Activated naive CD4-positive, alpha-beta T cell treated with anti-CD3 and anti-CD28 coated beads for 36 hours (primary cell): ENCODE measurements around the gene RFC5. TPM values are rescaled to one million over a fixed set of nuclear protein-coding genes. Genes with fewer than 3 reads are reported as not detected.

Experiments
- CTCF ChIA-PET: fragments of 350-600 bp; sonication (Branson Sonifier 250); formaldehyde crosslinking; loops from one replicate; lab custom pipeline; 2021; ENCODE audit warnings: antibody characterized with exemption; lab: Charles Lee
- DNase-seq: peaks from one replicate; pipeline ENCODE4 v3.0.0-alpha.2; 2020
- H3K27ac Mint-ChIP-seq: one replicate; pipeline ENCODE4 v1.8.0; 2021; ENCODE audit warnings: mild to moderate bottlenecking, mixed read lengths
- H3K27me3 Mint-ChIP-seq: one replicate; pipeline ENCODE4 v1.8.0; 2021; ENCODE audit warnings: low read depth, mixed read lengths
- H3K36me3 Mint-ChIP-seq: one replicate; pipeline ENCODE4 v1.8.0; 2021; ENCODE audit warnings: low read depth, mixed read lengths
- H3K4me1 Mint-ChIP-seq: one replicate; pipeline ENCODE4 v1.8.0; 2021; ENCODE audit warnings: low read depth, mixed read lengths
- H3K4me3 Mint-ChIP-seq: one replicate; pipeline ENCODE4 v1.8.0; 2021; ENCODE audit warnings: mild to moderate bottlenecking, moderate library complexity, mixed read lengths
- H3K9me3 Mint-ChIP-seq: one replicate; pipeline ENCODE4 v1.8.0; 2021; ENCODE audit warnings: mixed read lengths
- intact Hi-C: fragments of 100-400 bp; cut with micrococcal nuclease; formaldehyde crosslinking; loops from one replicate; pipeline ENCODE4 v1.15.1; 2023
- total RNA-seq, 2 experiments: library from RNA; stranded (reverse); gene quantifications; one replicate each; pipeline ENCODE4 v1.2.3, GENCODE V29; 2021

The RFC5 gene
- total RNA-seq, 2 experiments from 2014 or later = 62.0 to 62.5 TPM

DNA sequence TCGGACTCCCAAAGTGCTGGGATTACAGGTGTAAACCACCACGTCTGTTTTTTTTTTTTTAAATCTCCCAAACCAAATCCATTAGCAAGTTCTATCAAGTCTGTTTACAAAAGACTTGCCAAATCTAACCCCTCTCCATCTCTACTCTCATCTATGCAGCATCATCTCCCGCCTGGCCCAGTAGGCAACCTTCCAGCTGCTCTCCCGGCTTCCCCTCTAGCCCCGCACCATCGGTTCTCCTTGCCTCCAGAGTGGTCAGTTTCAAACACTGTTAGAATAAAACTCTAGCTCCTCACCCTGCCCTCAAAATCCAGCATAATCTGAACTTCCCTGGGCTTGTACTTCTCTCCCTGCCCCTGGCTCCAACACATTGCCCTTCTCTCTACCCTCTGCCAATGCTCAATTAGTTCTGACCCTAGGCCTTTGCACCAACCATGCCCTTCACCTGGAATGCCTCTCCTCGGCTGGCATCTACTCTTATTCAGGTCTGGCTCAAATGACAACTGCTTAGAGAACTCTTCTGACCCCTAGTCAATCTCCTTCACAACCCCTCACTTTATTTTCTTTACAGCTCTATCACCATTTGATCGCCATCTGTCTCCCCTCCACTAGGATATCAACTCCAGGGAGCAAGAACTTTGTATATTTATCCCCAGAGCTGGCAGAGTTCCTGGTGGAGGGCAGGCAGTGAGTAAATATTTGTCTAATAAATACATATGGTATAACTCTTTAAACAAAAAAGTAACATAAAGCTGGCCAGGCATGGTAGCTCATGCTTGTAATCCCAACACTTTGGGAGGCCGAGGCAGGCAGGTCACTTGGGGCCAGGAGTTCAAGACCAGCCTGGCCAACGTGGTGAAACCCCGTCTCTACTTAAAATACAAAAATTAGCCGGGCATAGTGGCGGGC, 39.6 kb downstream of the RFC5 start:
- Mint-ChIP-seq H3K9me3 (no peaks in the 10 kb centered on the region), H3K4me3 (no peak overlapping the region), H3K27me3 (no peaks in the 10 kb centered on the region), H3K4me1 (peaks cover 39% of the 10 kb centered on the region), H3K27ac (no peak overlapping the region), H3K36me3 (peaks cover 13% of the 10 kb centered on the region)
- intact Hi-C loops = loop anchor here (1.0 kb wide), 3 partner anchors 21 to 181 kb away; partner anchors contain the start of gene RFC5
- CTCF ChIA-PET = interaction anchor here (0.6 to 4.4 kb wide), 12 partner anchors 9 to 1100 kb away, joined by 3 to 34 read pairs (median 4); no protein-coding TSS in a partner anchor
- DNase-seq = no peak

DNA sequence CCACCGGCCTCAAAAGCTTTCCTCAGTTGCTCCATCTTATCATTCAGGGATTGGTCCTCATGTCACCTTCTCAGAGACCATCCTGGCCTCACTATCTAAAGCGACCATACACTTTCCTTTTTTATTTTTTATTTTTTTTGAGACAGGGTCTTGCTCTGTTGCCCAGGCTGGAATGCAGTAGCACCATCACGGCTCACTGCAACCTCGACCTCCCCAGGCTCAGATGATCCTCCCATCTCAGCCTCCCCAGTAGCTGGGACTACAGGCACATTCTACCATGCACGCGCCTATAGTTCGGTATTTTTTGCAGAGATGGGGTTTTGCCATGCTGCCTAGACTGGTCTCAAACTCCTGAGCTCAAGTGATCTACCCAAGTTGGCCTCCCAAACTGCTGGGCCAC, 41.7 kb downstream of the RFC5 start:
- Mint-ChIP-seq H3K4me1 (peaks cover 29% of the 10 kb centered on the region), H3K27me3 (no peaks in the 10 kb centered on the region), H3K4me3 (no peak overlapping the region), H3K27ac (no peak overlapping the region), H3K36me3 (no peaks in the 10 kb centered on the region), H3K9me3 (no peaks in the 10 kb centered on the region)
- DNase-seq = no peak
- CTCF ChIA-PET = interaction anchor here (0.7 to 4.4 kb wide), 7 partner anchors 10 to 318 kb away, joined by 3 to 34 read pairs (median 4); partner anchors contain the start of gene SUDS3
- intact Hi-C loops = no loop called here

- Mint-ChIP-seq H3K4me1 (peaks cover 32% of the 10 kb centered on the region), H3K27ac (no peak overlapping the region)
- CTCF ChIA-PET = interaction anchor here (0.6 to 4.4 kb wide), 2 partner anchors 184 kb away, joined by 3 to 28 read pairs; no protein-coding TSS in a partner anchor
Measured at GRCh38 chr12:118058881-118059280, 42.4 kb downstream of the RFC5 start.

GRCh38 chr12:118059341-118060191, 43.1 kb downstream of the RFC5 start:
- CTCF ChIA-PET = interaction anchor here (0.6 to 0.7 kb wide), 2 partner anchors 26 to 185 kb away, joined by 3 to 4 read pairs; no protein-coding TSS in a partner anchor
- Mint-ChIP-seq H3K4me3 (peak overlapping the region; percentile 70), H3K9me3 (no peaks in the 10 kb centered on the region), H3K27me3 (no peaks in the 10 kb centered on the region), H3K36me3 (no peaks in the 10 kb centered on the region), H3K27ac (peak overlapping the region; percentile 80), H3K4me1 (peaks cover 39% of the 10 kb centered on the region)
- no peak for DNase-seq
- intact Hi-C loops = loop anchor here (2.0 to 5.0 kb wide), 5 partner anchors 63 to 317 kb away; partner anchors contain the start of genes KSR2, PEBP1 and SUDS3

More at GRCh38 chr12:118058881-118059280, 42.4 kb downstream of the RFC5 start:
- Mint-ChIP-seq H3K27me3 (no peaks in the 10 kb centered on the region), H3K36me3 (no peaks in the 10 kb centered on the region), H3K4me3 (no peak overlapping the region), H3K9me3 (no peaks in the 10 kb centered on the region)
- intact Hi-C loops = no loop called here
- DNase-seq = no peak

- peak; percentile 27 for DNase-seq
- H3K36me3 Mint-ChIP-seq = no peaks in the 10 kb centered on the region
- CTCF ChIA-PET = interaction anchor here (1.5 kb wide), 1 partner anchor 26 kb away, joined by 4 read pairs; no protein-coding TSS in a partner anchor
Measured at GRCh38 chr12:118060301-118061010, 44.0 kb downstream of the RFC5 start.

DNA sequence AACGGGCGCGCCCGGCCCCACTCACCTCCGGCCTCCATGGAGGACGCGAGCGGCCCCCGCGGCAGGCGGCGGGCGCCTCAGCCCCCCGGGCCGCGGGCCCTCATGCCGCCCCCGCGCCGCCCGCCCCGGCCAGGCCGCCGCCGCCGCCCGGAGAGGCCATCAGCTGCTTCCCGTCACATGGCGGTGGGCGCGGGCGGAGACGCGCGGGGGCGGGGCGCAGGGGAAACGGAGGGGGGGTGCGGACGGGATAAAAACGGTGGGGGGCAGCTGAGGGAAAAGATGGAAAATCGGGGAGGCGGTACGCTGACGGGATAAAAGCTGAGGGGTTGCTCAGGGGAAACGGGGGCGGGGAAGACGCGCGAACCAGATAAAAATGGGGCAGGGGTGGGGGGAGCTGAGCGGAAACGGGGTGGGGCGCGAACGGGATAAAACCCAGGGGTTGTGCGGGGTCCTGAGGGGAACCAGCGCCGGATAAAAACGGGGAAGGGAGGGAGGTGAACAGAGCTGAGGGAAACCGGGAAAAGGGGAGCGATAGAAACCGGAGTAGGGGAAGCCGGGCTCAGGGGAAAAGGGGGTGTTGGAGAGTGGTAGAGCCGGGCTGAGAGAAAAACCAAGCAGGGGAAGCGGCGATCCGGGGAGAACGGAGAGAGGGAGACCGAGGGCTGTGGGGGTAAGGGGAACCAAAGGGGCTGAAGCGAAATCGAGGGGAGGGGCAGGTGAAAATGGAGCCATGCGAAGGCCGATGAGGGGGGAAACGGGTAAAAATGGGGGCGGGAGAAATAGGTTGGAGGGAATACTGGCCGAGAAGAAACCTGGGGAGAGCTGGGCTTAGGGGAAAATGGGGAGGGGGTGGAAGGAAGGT, 44.7 kb downstream of the RFC5 start, which contains the start of gene WSB2:
Gene WSB2, minus strand, starts transcription at position 169 of the 862 bp plus-strand sequence. Its CDS starts 131 bp downstream, at position 38.
- Mint-ChIP-seq H3K36me3 (no peaks in the 10 kb centered on the region), H3K27me3 (peaks cover 5% of the 10 kb centered on the region), H3K4me3 (peak within 1 kb of the TSS; percentile 90), H3K27ac (peak within 1 kb of the TSS; percentile 91), H3K9me3 (no peaks in the 10 kb centered on the region), H3K4me1 (peaks cover 45% of the 10 kb centered on the region)
- CTCF ChIA-PET = interaction anchor here (1.5 kb wide), 1 partner anchor 27 kb away, joined by 4 read pairs; no protein-coding TSS in a partner anchor
- peak; percentile 51 for DNase-seq
- intact Hi-C loops = loop anchor here (1.0 to 5.0 kb wide), 6 partner anchors 45 to 316 kb away; partner anchors contain the start of genes KSR2, PEBP1, RFC5 and SUDS3

More at GRCh38 chr12:118060301-118061010, 44.0 kb downstream of the RFC5 start:
- intact Hi-C loops = loop anchor here (1.0 to 5.0 kb wide), 6 partner anchors 44 to 316 kb away; partner anchors contain the start of genes KSR2, PEBP1, RFC5 and SUDS3
- Mint-ChIP-seq H3K27me3 (peaks cover 1% of the 10 kb centered on the region), H3K9me3 (no peaks in the 10 kb centered on the region), H3K4me1 (peaks cover 43% of the 10 kb centered on the region), H3K4me3 (peak overlapping the region; percentile 70), H3K27ac (peak overlapping the region; percentile 80)

DNA sequence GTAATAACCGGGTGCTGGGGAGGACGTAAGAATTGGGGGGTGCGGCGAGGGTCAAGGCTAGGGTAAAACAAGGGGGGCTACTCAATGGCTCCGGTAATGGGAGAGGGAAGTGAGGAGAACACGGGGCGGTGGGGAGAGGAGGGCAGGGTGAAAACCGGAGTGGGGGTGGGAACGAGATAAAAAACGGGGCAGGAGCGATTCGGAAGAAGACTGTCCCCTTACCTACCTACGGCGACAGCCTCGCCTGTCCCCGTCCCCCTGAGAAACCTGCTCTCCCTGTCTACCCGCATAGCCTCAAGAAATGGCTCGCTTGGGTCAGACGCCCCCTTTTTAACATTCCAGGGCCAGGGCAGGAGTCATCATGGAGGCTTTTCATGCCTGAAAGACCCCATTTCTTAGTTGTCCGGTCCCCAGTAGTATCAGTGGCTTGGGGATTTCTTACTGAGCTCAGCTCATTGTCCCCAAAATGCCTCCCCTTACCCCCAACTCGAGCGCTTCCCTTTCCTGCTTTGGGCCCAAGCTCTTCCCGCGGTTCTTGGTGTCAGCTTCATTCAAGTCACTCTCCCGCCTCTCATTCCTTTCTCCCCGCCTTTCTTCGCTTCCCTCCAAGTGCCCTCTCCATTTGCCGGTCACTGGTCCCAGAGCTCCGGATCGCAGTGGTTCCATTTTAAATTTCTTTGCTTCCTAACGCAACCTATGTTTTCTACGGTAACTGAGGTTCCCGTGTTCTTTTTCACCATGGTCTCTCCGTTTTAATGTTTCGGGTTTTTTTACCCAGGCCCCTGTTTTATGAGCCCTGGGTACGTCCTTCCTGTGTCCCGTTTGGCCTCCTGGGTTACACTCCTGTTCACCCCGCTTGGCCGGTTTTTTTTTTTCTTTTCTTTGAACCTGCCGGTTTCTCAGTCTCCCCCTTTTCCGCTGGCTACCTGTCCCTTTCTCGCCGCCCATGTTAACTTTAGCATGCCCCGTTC, 45.7 kb downstream of the RFC5 start:
- Mint-ChIP-seq H3K9me3 (no peaks in the 10 kb centered on the region), H3K4me3 (peak overlapping the region; percentile 90), H3K27me3 (peaks cover 8% of the 10 kb centered on the region), H3K27ac (peak overlapping the region; percentile 91), H3K36me3 (no peaks in the 10 kb centered on the region), H3K4me1 (peaks cover 45% of the 10 kb centered on the region)
- CTCF ChIA-PET = no interaction called here
- intact Hi-C loops = loop anchor here (1.0 to 5.0 kb wide), 7 partner anchors 27 to 315 kb away; partner anchors contain the start of genes KSR2, PEBP1, RFC5 and SUDS3
- peak; percentile 26 for DNase-seq

- peak overlapping the region; percentile 50 for H3K4me3 Mint-ChIP-seq
- H3K4me1 Mint-ChIP-seq = peaks cover 47% of the 10 kb centered on the region
- no peaks in the 10 kb centered on the region for H3K36me3 Mint-ChIP-seq
- CTCF ChIA-PET = interaction anchor here (0.7 to 3.6 kb wide), 8 partner anchors 8 to 312 kb away, joined by 4 to 18 read pairs (median 6); partner anchors contain the start of gene SUDS3
- H3K9me3 Mint-ChIP-seq = no peaks in the 10 kb centered on the region
- H3K27me3 Mint-ChIP-seq = peaks cover 8% of the 10 kb centered on the region
- no peak for DNase-seq
- H3K27ac Mint-ChIP-seq = peak overlapping the region; percentile 18
- intact Hi-C loops = loop anchor here (5.0 kb wide), 3 partner anchors 59 to 294 kb away; partner anchors contain the start of gene KSR2
Measured at GRCh38 chr12:118063576-118064391, 47.3 kb downstream of the RFC5 start.

DNA sequence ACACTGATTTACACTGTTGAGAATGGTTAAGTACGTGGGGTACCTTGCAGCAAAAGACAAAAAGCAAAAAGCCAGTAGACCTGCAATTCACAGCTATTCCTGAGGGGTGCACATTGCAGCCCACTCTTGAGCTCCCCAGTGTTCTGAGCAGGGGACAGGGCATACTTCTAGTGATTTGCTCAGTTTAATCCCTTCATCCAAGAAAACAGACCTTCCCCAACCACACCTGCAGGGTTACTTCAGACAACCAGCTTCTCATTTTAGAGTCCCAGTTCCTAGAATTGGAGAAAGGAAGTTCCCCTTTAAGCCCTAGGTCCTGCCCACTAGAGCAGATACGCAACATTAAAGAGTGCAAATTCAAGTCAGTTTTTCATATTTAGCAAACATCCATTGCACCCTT, 48.1 kb downstream of the RFC5 start:
- DNase-seq = peak; percentile 15
- intact Hi-C loops = loop anchor here (5.0 kb wide), 3 partner anchors 58 to 293 kb away; partner anchors contain the start of gene KSR2

More for the DNA sequence above, 48.1 kb downstream of the RFC5 start:
- peaks cover 43% of the 10 kb centered on the region for H3K4me1 Mint-ChIP-seq
- no peak overlapping the region for H3K27ac Mint-ChIP-seq
- CTCF ChIA-PET = interaction anchor here (0.7 to 3.6 kb wide), 8 partner anchors 9 to 312 kb away, joined by 4 to 18 read pairs (median 6); partner anchors contain the start of gene SUDS3
- peaks cover 8% of the 10 kb centered on the region for H3K27me3 Mint-ChIP-seq
- H3K9me3 Mint-ChIP-seq = no peaks in the 10 kb centered on the region
- H3K4me3 Mint-ChIP-seq = no peak overlapping the region
- no peaks in the 10 kb centered on the region for H3K36me3 Mint-ChIP-seq
